Right ventricle myocardium superior (tissue), 1 donor: ENCODE results near the gene TMEM30B. TPM values are rescaled to one million over a fixed set of nuclear protein-coding genes. Genes with fewer than 3 reads are reported as not detected.

ENCODE experiments used
- total RNA-seq: library from RNA; stranded (reverse); fragmentation: NEBNext Ultra II Directional; extraction: Animal tissue kit (Norgen Biotek cat#: 25700); gene quantifications from one replicate; pipeline ENCODE4 v1.2.1, GENCODE V29; 2021
- donor health status: DM: no; HTN: yes; CAD: no; lungs with severe emphysema.

Gene TMEM30B
- total RNA-seq, 1 donor from 2014 or later, result 0.27 TPM

Other genes starting within 250 kb of the TMEM30B start
- 14.5 TPM for gene PRKCH, start 40.2 kb upstream of the TMEM30B start, total RNA-seq